SU-DHL-6 (cell line): ENCODE results near the gene EFL1.
A peak's percentile ranks its signal among the peaks of the same experiment; 100 is the strongest.
"Not testable (repeated sequence)": the region's sequence is repeated elsewhere in the genome, so short reads cannot be mapped to it uniquely, and the experiment has no call there.

Experiments used
- H2AFZ ChIP-seq: fragments of 200-600 bp; sonication (generic); 2 replicates; pipeline ENCODE4 v1.6.1; 2014; ENCODE audit warnings: low read depth, mild to moderate bottlenecking, moderate library complexity, mixed read lengths, antibody characterized with exemption, low read length; ENCODE audit not compliant: severe bottlenecking
- H3F3A ChIP-seq: fragments of 200-600 bp; shearing (Covaris generic); 2 replicates; pipeline ENCODE4 v1.6.0; 2016; ENCODE audit warnings: antibody characterized with exemption, mild to moderate bottlenecking; ENCODE audit not compliant: insufficient read depth
- H3K27ac ChIP-seq: fragments of 200-600 bp; sonication (generic); 2 replicates; pipeline ENCODE4 v1.5.1; 2016; ENCODE audit warnings: low read depth, mild to moderate bottlenecking, low read length, moderate library complexity, mixed read lengths
- H3K27me3 ChIP-seq: fragments of 200-600 bp; sonication (generic), shearing (Covaris generic); 2 replicates; pipeline ENCODE4 v1.6.0; 2014; ENCODE audit warnings: mild to moderate bottlenecking, low read length
- H3K36me3 ChIP-seq: fragments of 200-600 bp; sonication (generic); 2 replicates; pipeline ENCODE4 v1.6.1; 2014; ENCODE audit warnings: mild to moderate bottlenecking, low read length, mixed read lengths
- H3K4me2 ChIP-seq: fragments of 300-600, 200-600 bp; shearing (Covaris generic), sonication (generic); 2 replicates; pipeline ENCODE4 v1.6.0; 2014; ENCODE audit warnings: low read length, low read depth, mild to moderate bottlenecking; ENCODE audit not compliant: poor library complexity, severe bottlenecking
- H3K4me3 ChIP-seq: fragments of 200-600 bp; sonication (generic); 2 replicates; pipeline ENCODE4 v1.5.1; 2014; ENCODE audit warnings: antibody characterized with exemption, low read length, mild to moderate bottlenecking, mixed read lengths; ENCODE audit not compliant: insufficient read depth, poor library complexity, severe bottlenecking
- H3K79me2 ChIP-seq: fragments of 200-600 bp; sonication (generic); 2 replicates; pipeline ENCODE4 v1.6.1; 2014; ENCODE audit warnings: mild to moderate bottlenecking, low read length, moderate library complexity; ENCODE audit not compliant: insufficient read depth
- H3K9ac ChIP-seq: fragments of 200-600 bp; sonication (generic); 2 replicates; pipeline ENCODE4 v1.7.0; 2014; ENCODE audit warnings: mild to moderate bottlenecking, low read length
- H3K9me2 ChIP-seq: fragments of 200-600 bp; sonication (generic); replicated peaks from 2 replicates; pipeline ENCODE4 v1.6.1; 2014; ENCODE audit warnings: low read length; ENCODE audit not compliant: insufficient read depth
- H3K9me3 ChIP-seq: fragments of 200-600 bp; sonication (generic); 2 replicates; pipeline ENCODE4 v1.6.1; 2014; ENCODE audit warnings: low read length, mixed read lengths; ENCODE audit not compliant: insufficient read depth
- H4K20me1 ChIP-seq: fragments of 200-600 bp; sonication (generic); 2 replicates; pipeline ENCODE4 v1.6.1; 2014; ENCODE audit warnings: low read depth, mild to moderate bottlenecking, antibody characterized with exemption, low read length, moderate library complexity, mixed read lengths
- CTCF ChIP-seq: fragments of 200-600 bp; sonication (generic); IDR thresholded peaks from one replicate; pipeline ENCODE4 v1.5.1; 2017; ENCODE audit warnings: antibody characterized with exemption, mild to moderate bottlenecking, low read length, moderate library complexity; ENCODE audit not compliant: insufficient read depth, poor library complexity, severe bottlenecking
- EZH2phosphoT487 ChIP-seq: fragments of 200-600 bp; sonication (generic), shearing (Covaris generic); conservative IDR thresholded peaks from 2 replicates; pipeline ENCODE4 v1.6.1; 2018; ENCODE audit warnings: mild to moderate bottlenecking, antibody characterized with exemption, low read length, moderate library complexity, mixed read lengths

The EFL1 gene

GRCh38 chr15:82263350-82263749 lies 816 bp upstream of the EFL1 start:
- Histone ChIP-seq H3K27me3 (no peaks in the 10 kb centered on the region), H3K9ac (peak overlapping the region; percentile 70), H3K4me3 (peak overlapping the region; percentile 83), H3F3A (no peaks in the 10 kb centered on the region), H3K27ac (no peak overlapping the region), H3K9me3 (no peaks in the 10 kb centered on the region), H3K79me2 (peaks cover 30% of the 10 kb centered on the region), H3K4me2 (peak overlapping the region; percentile 81), H4K20me1 (no peaks in the 10 kb centered on the region), H2AFZ (peak overlapping the region; percentile 69), H3K36me3 (peaks cover 5% of the 10 kb centered on the region; the same call in 1 of the 2 replicates), H3K9me2 (no peaks in the 10 kb centered on the region)
- no peak for TF ChIP-seq CTCF
- TF ChIP-seq EZH2phosphoT487, result no peak

- Histone ChIP-seq H3K4me2 (peak overlapping the region; percentile 81), H3K79me2 (peaks cover 30% of the 10 kb centered on the region), H3K36me3 (peaks cover 13% of the 10 kb centered on the region; the same call in 1 of the 2 replicates), H3K4me3 (peak overlapping the region; percentile 83), H2AFZ (peak overlapping the region; percentile 69), H3K27ac (peak overlapping the region; percentile 55), H3K9ac (peak overlapping the region; percentile 70)
- not testable (repeated sequence) for H4K20me1 ChIP-seq, H3F3A ChIP-seq, H3K9me2 ChIP-seq, H3K9me3 ChIP-seq, H3K27me3 ChIP-seq
Observed at GRCh38 chr15:82261566-82262421, 740 bp downstream of the EFL1 start.

- not testable (repeated sequence) for H2AFZ ChIP-seq, H3K79me2 ChIP-seq, H3K27me3 ChIP-seq, H3F3A ChIP-seq, H3K36me3 ChIP-seq, H3K9ac ChIP-seq, H3K9me2 ChIP-seq, H3K4me2 ChIP-seq, H4K20me1 ChIP-seq, H3K4me3 ChIP-seq, H3K27ac ChIP-seq, H3K9me3 ChIP-seq
Observed at GRCh38 chr15:82248261-82248660, 14.3 kb downstream of the EFL1 start.

- not testable (repeated sequence) for H3K9me3 ChIP-seq, H3F3A ChIP-seq, H3K79me2 ChIP-seq, H3K27me3 ChIP-seq, H2AFZ ChIP-seq, H3K9me2 ChIP-seq, H3K4me2 ChIP-seq, H3K4me3 ChIP-seq, H4K20me1 ChIP-seq, H3K9ac ChIP-seq, H3K36me3 ChIP-seq, H3K27ac ChIP-seq
Observed at GRCh38 chr15:82245956-82246355, 16.6 kb downstream of the EFL1 start.

GRCh38 chr15:82243644-82244043 lies 18.9 kb downstream of the EFL1 start:
- H3K36me3 ChIP-seq, H2AFZ ChIP-seq, H3K79me2 ChIP-seq, H3K27me3 ChIP-seq, H3K4me2 ChIP-seq, H3K27ac ChIP-seq, H3F3A ChIP-seq, H3K9ac ChIP-seq, H3K9me2 ChIP-seq, H3K4me3 ChIP-seq, H4K20me1 ChIP-seq, H3K9me3 ChIP-seq: not testable (repeated sequence)

- H3K4me2 ChIP-seq, H4K20me1 ChIP-seq, H3K36me3 ChIP-seq, H3K27ac ChIP-seq, H3F3A ChIP-seq, H3K27me3 ChIP-seq, H3K4me3 ChIP-seq, H2AFZ ChIP-seq, H3K9ac ChIP-seq, H3K79me2 ChIP-seq, H3K9me2 ChIP-seq, H3K9me3 ChIP-seq: not testable (repeated sequence)
Observed at GRCh38 chr15:82241836-82242499, 20.6 kb downstream of the EFL1 start.
